Measurements from ENCODE around the gene ABCC6.

DNA sequence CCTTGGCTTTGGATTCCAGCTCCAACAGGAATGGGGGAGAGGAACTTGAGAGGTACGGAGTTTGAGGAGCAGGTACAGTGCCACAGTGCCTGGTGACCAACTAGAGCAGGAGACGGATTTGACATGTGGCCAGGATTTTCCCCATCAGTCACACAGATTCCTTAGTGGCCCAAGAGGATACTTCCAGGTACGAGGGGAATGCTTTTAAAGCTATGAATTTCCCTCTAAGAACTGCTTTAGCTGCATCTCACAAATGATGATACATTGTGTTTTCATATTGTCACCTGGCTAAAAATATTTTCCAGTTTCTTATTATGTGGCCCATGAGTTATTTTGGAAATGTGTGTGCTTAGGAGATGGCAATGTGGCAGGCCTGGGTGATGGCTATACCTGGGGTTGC is 98.3 kb downstream of the ABCC6 start:
- TF ChIP-seq YY1 (IDR thresholded peaks at IDR 0.05; ENCODE audit: extremely low read depth, insufficient replicate concordance, low read depth, low read length) (no peak), EZH2 (IDR thresholded peaks at IDR 0.05) (no peak), RAD21 (IDR thresholded peaks at IDR 0.05; ENCODE audit: low read depth) (no peak), JUND (IDR thresholded peaks at IDR 0.05) (no peak), SIN3A (IDR thresholded peaks at IDR 0.05; ENCODE audit: low read depth) (no peak), EGR1 (IDR thresholded peaks at IDR 0.05; ENCODE audit: low read depth) (no peak), TCF7L2 (IDR thresholded peaks at IDR 0.05; ENCODE audit: borderline replicate concordance, extremely low read depth, insufficient read depth, insufficient read length) (no peak), ZNF274 (IDR thresholded peaks at IDR 0.05; ENCODE audit: low read depth, low read length) (no peak), POLR2AphosphoS5 (IDR thresholded peaks at IDR 0.05; ENCODE audit: low read depth, low read length) (no peak)
- TF ChIP-seq, protein P1, sequence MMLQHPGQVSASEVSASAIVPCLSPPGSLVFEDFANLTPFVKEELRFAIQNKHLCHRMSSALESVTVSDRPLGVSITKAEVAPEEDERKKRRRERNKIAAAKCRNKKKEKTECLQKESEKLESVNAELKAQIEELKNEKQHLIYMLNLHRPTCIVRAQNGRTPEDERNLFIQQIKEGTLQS (IDR thresholded peaks at IDR 0.05) = no peak
- TF ChIP-seq, protein P2, sequence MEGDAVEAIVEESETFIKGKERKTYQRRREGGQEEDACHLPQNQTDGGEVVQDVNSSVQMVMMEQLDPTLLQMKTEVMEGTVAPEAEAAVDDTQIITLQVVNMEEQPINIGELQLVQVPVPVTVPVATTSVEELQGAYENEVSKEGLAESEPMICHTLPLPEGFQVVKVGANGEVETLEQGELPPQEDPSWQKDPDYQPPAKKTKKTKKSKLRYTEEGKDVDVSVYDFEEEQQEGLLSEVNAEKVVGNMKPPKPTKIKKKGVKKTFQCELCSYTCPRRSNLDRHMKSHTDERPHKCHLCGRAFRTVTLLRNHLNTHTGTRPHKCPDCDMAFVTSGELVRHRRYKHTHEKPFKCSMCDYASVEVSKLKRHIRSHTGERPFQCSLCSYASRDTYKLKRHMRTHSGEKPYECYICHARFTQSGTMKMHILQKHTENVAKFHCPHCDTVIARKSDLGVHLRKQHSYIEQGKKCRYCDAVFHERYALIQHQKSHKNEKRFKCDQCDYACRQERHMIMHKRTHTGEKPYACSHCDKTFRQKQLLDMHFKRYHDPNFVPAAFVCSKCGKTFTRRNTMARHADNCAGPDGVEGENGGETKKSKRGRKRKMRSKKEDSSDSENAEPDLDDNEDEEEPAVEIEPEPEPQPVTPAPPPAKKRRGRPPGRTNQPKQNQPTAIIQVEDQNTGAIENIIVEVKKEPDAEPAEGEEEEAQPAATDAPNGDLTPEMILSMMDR (IDR thresholded peaks at IDR 0.05 in 2 of 3, conservative IDR thresholded peaks at IDR 0.05 in 1 of 3; ENCODE audit: borderline replicate concordance in 1 of 3, insufficient read depth in 1 of 3, low read depth in 2 of 3, low read length in 2 of 3) = no peak

Data from HCT116 (cell line).